Heart left ventricle (tissue), 16 donors: Measurements from ENCODE around the gene THAP11. TPM values are rescaled to one million over a fixed set of nuclear protein-coding genes. Genes with fewer than 3 reads are reported as not detected.

Experiments
- ATAC-seq, 4 donors: fragments of 200-7000 bp; cut with Tn5 transposase; one replicate each; pipeline ENCODE4 v1.9.1; 2020 to 2022; ENCODE audit warnings: moderate library complexity in 4 of 4, mild to moderate bottlenecking in 3 of 4, moderate number of reproducible peaks in 1 of 4
- DNase-seq, 5 donors: peaks; one replicate each; pipeline ENCODE4 v3.0.0-alpha.2; 2020
- H3K27ac ChIP-seq, 12 donors: fragments of 200-600 bp; sonication (generic) in 4 of 12; one replicate each; pipeline versions ENCODE4 v1.5.0 to v1.8.0; 2016 to 2022; ENCODE audit warnings: mild to moderate bottlenecking in 2 of 12
- H3K27me3 ChIP-seq, 9 donors: fragments of 200-600 bp; sonication (generic) in 2 of 9; one replicate each; pipeline versions ENCODE4 v1.5.1 to v1.8.0; 2016 to 2022; ENCODE audit warnings: mild to moderate bottlenecking in 3 of 9
- H3K36me3 ChIP-seq, 9 donors: fragments of 200-600 bp; sonication (generic) in 2 of 9; one replicate each; pipeline versions ENCODE4 v1.5.0 to v1.8.0; 2018 to 2022; ENCODE audit warnings: mild to moderate bottlenecking in 2 of 9
- H3K4me1 ChIP-seq, 12 donors: fragments of 200-600 bp; sonication (generic) in 4 of 12; one replicate each; pipeline versions ENCODE4 v1.5.0 to v1.8.0; 2016 to 2022; ENCODE audit warnings: mild to moderate bottlenecking in 3 of 12
- H3K4me3 ChIP-seq, 12 donors: fragments of 200-600 bp; sonication (generic) in 4 of 12; one replicate each; pipeline versions ENCODE4 v1.5.0 to v1.8.0; 2017 to 2022; ENCODE audit warnings: mild to moderate bottlenecking in 9 of 12, moderate library complexity in 4 of 12
- H3K9me3 ChIP-seq, 12 donors: fragments of 200-600 bp; sonication (generic) in 4 of 12; one replicate each; pipeline versions ENCODE4 v1.5.0 to v1.8.0; 2016 to 2022; ENCODE audit warnings: mild to moderate bottlenecking in 1 of 12
- POLR2A ChIP-seq, 2 donors: fragments of 450-650 bp; IDR thresholded peaks; one replicate each; pipeline ENCODE4 v1.6.1; 2017; ENCODE audit warnings: antibody characterized with exemption in 2 of 2, mild to moderate bottlenecking in 2 of 2, moderate library complexity in 2 of 2
- WGBS, 4 donors: extraction: QIAGEN DNeasy Blood & Tissue Kit in 2 of 4; methylation state at CpG; one replicate each; pipeline versions ENCODE4 v1.1.5 to v1.1.7; 2013 to 2018; 5-methylcytosine and 5-hydroxymethylcytosine counted together
- intact Hi-C, 10 donors: fragments of 100-400 bp; cut with DNase I; formaldehyde crosslinking; loops; one replicate each; pipeline versions ENCODE4 v1.11.1 to v1.14.2; 2022
- polyA plus RNA-seq, 2 donors: library from polyadenylated mRNA; stranded (reverse); fragments of 200-250 nt; gene quantifications; one replicate each; pipeline ENCODE4 v1.2.3, GENCODE V29; 2013
- total RNA-seq, 9 donors: library from RNA; depleted of rRNA in 2 of 9; stranded (reverse); fragments of >200 nt in 2 of 9; fragmentation: NEBNext Ultra II Directional in 3 of 9; extraction: Animal tissue kit (Norgen Biotek cat#: 25700) in 3 of 9; gene quantifications; one replicate each; pipeline versions ENCODE4 v1.1.0 to v1.2.4, GENCODE V29; 2016 to 2023
- TF ChIP-seq, protein P1 (sequence below), 12 donors: fragments of 200-600 bp; sonication (generic) in 4 of 12; IDR thresholded peaks; one replicate each; pipeline versions ENCODE4 v1.5.0 to v1.8.0; 2018 to 2022; ENCODE audit warnings: antibody characterized with exemption in 12 of 12, mild to moderate bottlenecking in 5 of 12
- donor health status: ischemic (EF 13 %, LVEDD 7.1; RV severe dilation, severe dysfunction).
- donor health status: healthy with polysubstance abuse.
- donor health status: DM: no; HTN: yes; CAD: no.
- donor health status: DM: no; HTN: no; CAD: no.
- donor health status: ischemic (EF 25% LVEDD 6.9; RV normal size, moderate dysfunction).
- donor health status: ischemic (EF 25% LVEDD 5.7; RV mildly dilated, moderate dysfunction).
- donor health status: healthy.
- donor health status: DM: yes; HTN: yes; CAD: no.
- donor health status: ischemic (EF 35%, LVEDD 5.7; RV mildly dilated, moderate dysfunction).
- donor health status: nonischemic (EF 11% LVEDD 7.7; RV severe dilation, severe dysfunction).
- donor health status: DM: yes; HTN: yes; CAD: no.
- donor health status: PGD.
- donor health status: ischemic (EF 29% LVEDD 5.4; RV normal size, mild dysfunction).
- donor health status: nonischemic (EF 23%, LVEDD 6.1; RV moderate dilation, normal function).

Gene THAP11
- total and polyA plus RNA-seq, 11 donors, result 10.6 to 87.5 (median 27.4) TPM

DNA sequence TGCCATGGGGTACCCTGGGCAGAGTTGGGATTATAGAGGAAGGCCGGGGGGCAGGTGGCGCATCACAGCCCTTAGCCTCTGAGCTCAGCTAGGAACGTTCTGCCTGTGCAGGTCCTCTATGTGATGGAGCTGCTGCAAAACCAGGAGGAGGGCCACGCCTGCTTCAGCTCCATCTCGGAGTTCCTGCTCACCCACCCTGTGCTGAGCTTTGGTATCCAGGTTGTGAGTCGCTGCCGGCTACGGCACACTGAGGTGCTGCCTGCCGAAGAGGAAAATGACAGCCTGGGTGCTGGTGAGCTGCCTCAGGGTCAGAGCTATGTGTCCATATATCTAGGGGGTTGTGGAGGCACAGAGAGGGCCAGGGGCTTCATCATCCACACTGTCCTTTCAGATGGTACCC is 36.7 kb downstream of the THAP11 start:
- H3K36me3 ChIP-seq, result peaks cover 0 to 84% (median 79%) of the 10 kb centered on the region in 9 donors
- intact Hi-C loops, result loop anchor here in 1 of 10 donors (5.0 kb wide), 1 partner anchor 48 kb away; no protein-coding TSS in a partner anchor

DNA sequence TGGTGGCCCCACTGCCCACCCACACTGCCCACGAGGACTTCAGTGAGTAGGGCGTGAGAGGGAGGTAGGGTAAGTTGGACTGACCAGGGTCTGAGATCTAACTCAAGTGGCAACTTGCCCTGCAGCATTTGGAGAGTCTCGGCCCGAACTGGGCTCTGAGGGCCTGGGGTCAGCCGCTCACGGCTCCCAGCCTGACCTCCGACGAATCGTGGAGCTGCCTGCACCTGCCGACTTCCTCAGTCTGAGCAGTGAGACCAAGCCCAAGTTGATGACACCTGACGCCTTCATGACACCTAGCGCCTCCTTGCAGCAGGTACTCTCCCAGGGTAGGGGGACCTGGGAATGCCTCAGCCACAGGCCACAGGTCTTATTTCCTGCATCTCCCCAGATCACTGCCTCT is 37.3 kb downstream of the THAP11 start:
- 92 to 96% (median 93%) methylated on average over 6 to 12 of the region's 12 CpGs for WGBS, 4 donors

More for the DNA sequence above, 36.7 kb downstream of the THAP11 start:
- TF ChIP-seq, protein P1, sequence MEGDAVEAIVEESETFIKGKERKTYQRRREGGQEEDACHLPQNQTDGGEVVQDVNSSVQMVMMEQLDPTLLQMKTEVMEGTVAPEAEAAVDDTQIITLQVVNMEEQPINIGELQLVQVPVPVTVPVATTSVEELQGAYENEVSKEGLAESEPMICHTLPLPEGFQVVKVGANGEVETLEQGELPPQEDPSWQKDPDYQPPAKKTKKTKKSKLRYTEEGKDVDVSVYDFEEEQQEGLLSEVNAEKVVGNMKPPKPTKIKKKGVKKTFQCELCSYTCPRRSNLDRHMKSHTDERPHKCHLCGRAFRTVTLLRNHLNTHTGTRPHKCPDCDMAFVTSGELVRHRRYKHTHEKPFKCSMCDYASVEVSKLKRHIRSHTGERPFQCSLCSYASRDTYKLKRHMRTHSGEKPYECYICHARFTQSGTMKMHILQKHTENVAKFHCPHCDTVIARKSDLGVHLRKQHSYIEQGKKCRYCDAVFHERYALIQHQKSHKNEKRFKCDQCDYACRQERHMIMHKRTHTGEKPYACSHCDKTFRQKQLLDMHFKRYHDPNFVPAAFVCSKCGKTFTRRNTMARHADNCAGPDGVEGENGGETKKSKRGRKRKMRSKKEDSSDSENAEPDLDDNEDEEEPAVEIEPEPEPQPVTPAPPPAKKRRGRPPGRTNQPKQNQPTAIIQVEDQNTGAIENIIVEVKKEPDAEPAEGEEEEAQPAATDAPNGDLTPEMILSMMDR (IDR thresholded peaks at IDR 0.05), result no peak
- TF ChIP-seq POLR2A (IDR thresholded peaks at IDR 0.05), result no peak
- Histone ChIP-seq H3K4me3 (no peak overlapping the region), H3K4me1 (peaks cover 5 to 66% (median 36%) of the 10 kb centered on the region in 12 donors), H3K27me3 (no peaks in the 10 kb centered on the region), H3K9me3 (no peaks in the 10 kb centered on the region), H3K27ac (no peak overlapping the region)
- DNase-seq (no peak), ATAC-seq (no peak)
- 93 to 97% (median 96%) methylated on average over 7 to 9 of the region's 9 CpGs for WGBS, 4 donors

DNA sequence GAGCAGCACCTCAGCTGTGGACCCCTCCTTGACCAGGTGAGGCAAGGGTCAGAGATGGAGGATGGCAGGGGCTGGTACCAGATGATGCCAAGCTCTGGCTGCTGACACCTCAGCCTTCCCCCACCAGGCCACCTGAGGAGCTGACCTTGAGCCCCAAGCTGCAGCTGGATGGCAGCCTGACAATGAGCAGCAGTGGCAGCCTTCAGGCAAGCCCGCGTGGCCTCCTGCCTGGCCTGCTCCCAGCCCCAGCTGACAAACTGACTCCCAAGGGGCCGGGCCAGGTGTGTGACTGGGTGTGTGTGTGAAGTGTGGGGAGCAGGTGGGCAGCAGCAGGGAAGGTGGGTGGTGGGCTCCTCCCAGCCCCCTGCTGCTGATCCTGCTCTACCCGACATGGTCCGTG is 37.8 kb downstream of the THAP11 start:
- TF ChIP-seq POLR2A (IDR thresholded peaks at IDR 0.05), result no peak
- TF ChIP-seq, protein P1 (IDR thresholded peaks at IDR 0.05), result no peak
- ATAC-seq (no peak), DNase-seq (no peak)
- H3K4me3 ChIP-seq, result no peak overlapping the region
- WGBS, 4 donors, result 80 to 89% (median 87%) methylated on average over 3 to 5 of the region's 5 CpGs
- no peaks in the 10 kb centered on the region for H3K9me3 ChIP-seq
- H3K27ac ChIP-seq, result peak overlapping the region in 2 of 12 donors; percentile 67 to 92
- intact Hi-C loops, result loop anchor here (5.0 to 10.0 kb wide), 6 partner anchors 47 to 165 kb away; no protein-coding TSS in a partner anchor
- H3K4me1 ChIP-seq, result peaks cover 0 to 66% (median 35%) of the 10 kb centered on the region in 12 donors
- no peaks in the 10 kb centered on the region for H3K27me3 ChIP-seq
- H3K36me3 ChIP-seq, result peaks cover 0 to 95% (median 83%) of the 10 kb centered on the region in 9 donors

More for the DNA sequence above, 37.3 kb downstream of the THAP11 start:
- Histone ChIP-seq H3K9me3 (no peaks in the 10 kb centered on the region), H3K27me3 (no peaks in the 10 kb centered on the region), H3K4me1 (peaks cover 0 to 66% (median 35%) of the 10 kb centered on the region in 12 donors), H3K4me3 (no peak overlapping the region), H3K36me3 (peaks cover 0 to 90% (median 83%) of the 10 kb centered on the region in 9 donors), H3K27ac (peak overlapping the region in 1 of 12 donors; percentile 92)
- TF ChIP-seq, protein P1 (IDR thresholded peaks at IDR 0.05), result no peak
- TF ChIP-seq POLR2A (IDR thresholded peaks at IDR 0.05), result no peak
- intact Hi-C loops, result loop anchor here in 1 of 10 donors (5.0 kb wide), 1 partner anchor 48 kb away; no protein-coding TSS in a partner anchor
- ATAC-seq (no peak), DNase-seq (no peak)

DNA sequence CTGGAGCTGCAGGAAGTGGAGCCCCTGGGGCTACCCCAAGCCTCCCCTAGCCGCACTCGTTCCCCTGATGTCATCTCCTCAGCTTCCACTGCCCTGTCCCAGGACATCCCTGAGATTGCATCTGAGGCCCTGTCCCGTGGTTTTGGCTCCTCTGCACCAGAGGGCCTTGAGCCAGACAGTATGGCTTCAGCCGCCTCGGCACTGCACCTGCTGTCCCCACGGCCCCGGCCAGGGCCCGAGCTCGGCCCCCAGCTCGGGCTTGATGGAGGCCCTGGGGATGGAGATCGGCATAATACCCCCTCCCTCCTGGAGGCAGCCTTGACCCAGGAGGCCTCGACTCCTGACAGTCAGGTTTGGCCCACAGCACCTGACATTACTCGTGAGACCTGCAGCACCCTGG is 38.5 kb downstream of the THAP11 start:
- Histone ChIP-seq H3K27me3 (no peaks in the 10 kb centered on the region), H3K4me3 (no peak overlapping the region), H3K36me3 (peaks cover 0 to 100% (median 83%) of the 10 kb centered on the region in 9 donors), H3K4me1 (peaks cover 0 to 65% (median 34%) of the 10 kb centered on the region in 12 donors), H3K9me3 (no peaks in the 10 kb centered on the region), H3K27ac (peak overlapping the region in 4 of 12 donors; percentile 34 to 92 (median 77))
- WGBS, 4 donors, result 82 to 93% (median 93%) methylated on average over 5 to 13 of the region's 13 CpGs
- intact Hi-C loops, result loop anchor here in 9 of 10 donors (5.0 to 10.0 kb wide), 6 partner anchors 47 to 164 kb away; no protein-coding TSS in a partner anchor
- DNase-seq (no peak), ATAC-seq (no peak)
- TF ChIP-seq, protein P1 (IDR thresholded peaks at IDR 0.05), result no peak
- no peak for TF ChIP-seq POLR2A (IDR thresholded peaks at IDR 0.05)
